ENCODE results near the gene FARP1. TPM values are rescaled to one million over a fixed set of nuclear protein-coding genes. Genes with fewer than 3 reads are reported as not detected.

The FARP1 gene
- total and polyA plus RNA-seq, 2 of the 8 experiments (the other 6 are each of a cell fraction or from before 2014, with no cell fraction given), result 24.7 to 104 TPM

- H4K5ac ChIP-seq (ENCODE audit: insufficient read length, low read depth, low read length), result no peak overlapping the region
- no peak overlapping the region for H2BK20ac ChIP-seq (ENCODE audit: low read length)
- H3K27me3 ChIP-seq (replicated peaks in 1 of 4; ENCODE audit: control insufficient read depth in 3 of 4, extremely low read depth in 1 of 4, insufficient read depth in 3 of 4, low read length in 3 of 4), result no peaks in the 10 kb centered on the region
- no peak overlapping the region for H3K9ac ChIP-seq (replicated peaks in 1 of 4; ENCODE audit: extremely low read depth in 1 of 4, low read depth in 3 of 4, low read length in 3 of 4)
- ChIA-PET CTCF (ENCODE audit: partially characterized antibody) (interaction anchor here (0.5 to 5.0 kb wide), 15 partner anchors 9 to 1296 kb away, joined by 3 to 28 read pairs (median 3); no protein-coding TSS in a partner anchor), POLR2A (ENCODE audit: partially characterized antibody) (interaction anchor here (1.0 kb wide), 2 partner anchors 99 to 365 kb away, joined by 3 read pairs; no protein-coding TSS in a partner anchor)
- H3K56ac ChIP-seq (replicated peaks; ENCODE audit: insufficient read length, low read depth, low read length), result no peak overlapping the region
- FAIRE-seq (no peak), DNase-seq (ENCODE audit: low read depth in 1 of 2, low spot score in 2 of 2) (no peak)
- H3K4me1 ChIP-seq (replicated peaks in 1 of 4; ENCODE audit: control insufficient read depth in 3 of 4, insufficient read depth in 4 of 4, low read length in 3 of 4), result peaks cover 15 to 50% (median 30%) of the 10 kb centered on the region in 4 experiments
- peak overlapping the region; percentile 16 for H4K91ac ChIP-seq (replicated peaks; ENCODE audit: insufficient read length, low read length)
- H3K23me2 ChIP-seq (ENCODE audit: low read depth, low read length), result no peaks in the 10 kb centered on the region
- H3K4ac ChIP-seq (replicated peaks; ENCODE audit: insufficient read length, low read depth, low read length), result peak overlapping the region; percentile 27
- H2BK120ac ChIP-seq (replicated peaks; ENCODE audit: low read depth, low read length), result no peak overlapping the region
- H3K14ac ChIP-seq (ENCODE audit: insufficient read length), result no peak overlapping the region
- peaks cover 12 to 78% of the 10 kb centered on the region in 2 experiments for H3K79me2 ChIP-seq (ENCODE audit: control insufficient read depth in 1 of 2, insufficient read depth in 2 of 2, low read length in 2 of 2)
- peak; percentile 8 to 26; a peak in 1 of 4 replicates for TF ChIP-seq RAD21 (IDR thresholded peaks at IDR 0.05 in 1 of 2, conservative IDR thresholded peaks at IDR 0.05 in 1 of 2; ENCODE audit: low read depth in 2 of 2, low read length in 2 of 2)
- TF ChIP-seq YY1 (IDR thresholded peaks at IDR 0.05; ENCODE audit: low read depth, low read length), result no peak
- no peak for TF ChIP-seq GTF2F1 (IDR thresholded peaks at IDR 0.05; ENCODE audit: borderline replicate concordance, low read depth, low read length)
- H3K27ac ChIP-seq (ENCODE audit: low read depth, low read length), result no peak overlapping the region
- H3K23ac ChIP-seq (ENCODE audit: insufficient read length), result no peak overlapping the region
- H2BK12ac ChIP-seq (ENCODE audit: low read depth, low read length), result peak overlapping the region; percentile 89
- H3K9me3 ChIP-seq (ENCODE audit: insufficient read depth in 2 of 2, low read depth in 1 of 2, low read length in 1 of 2), result no peaks in the 10 kb centered on the region
- H3K18ac ChIP-seq (ENCODE audit: extremely low read depth, low read length), result peak overlapping the region; percentile 3
- no peak overlapping the region for H2BK15ac ChIP-seq (ENCODE audit: low read length)
- H3K79me1 ChIP-seq (ENCODE audit: low read depth, low read length), result peaks cover 13% of the 10 kb centered on the region
- peaks cover 2 to 12% (median 3%) of the 10 kb centered on the region in 4 experiments; a peak in 5 of 8 replicates for H3K36me3 ChIP-seq (ENCODE audit: control insufficient read depth in 2 of 4, insufficient read depth in 4 of 4, low read length in 3 of 4)
- peak overlapping the region; percentile 85; the same call in 1 of the 2 replicates for H2AK5ac ChIP-seq (ENCODE audit: low read depth, low read length)
- no peak overlapping the region for H3K4me3 ChIP-seq (ENCODE audit: extremely low read depth in 1 of 4, insufficient read depth in 2 of 4, low read depth in 3 of 4, low read length in 4 of 4)
- H2AFZ ChIP-seq (ENCODE audit: low read length), result no peak overlapping the region
- no peak overlapping the region for H2BK5ac ChIP-seq (ENCODE audit: low read depth, low read length)
- peak overlapping the region; percentile 84 for H4K8ac ChIP-seq (ENCODE audit: extremely low read depth, insufficient read depth, low read length)
- WGBS, 2 experiments (ENCODE audit: extremely low coverage in 1 of 2, insufficient coverage in 1 of 2, insufficient read length in 1 of 2, insufficient replicate concordance in 2 of 2, low coverage in 1 of 2, low lambda C conversion rate in 2 of 2, missing lambda C conversion rate in 1 of 2), result 79% methylated on average over 16 of the region's 16 CpGs; no CpG with 5 or more reads in 1 of the 2 experiments
- H4K20me1 ChIP-seq (replicated peaks in 1 of 2; ENCODE audit: control insufficient read depth in 1 of 2, insufficient read depth in 2 of 2, low read length in 2 of 2), result peaks cover 26 to 37% of the 10 kb centered on the region in 2 experiments
- H3K4me2 ChIP-seq (ENCODE audit: insufficient read depth in 1 of 2, low read depth in 2 of 2, low read length in 2 of 2), result peak overlapping the region in 1 of 2 experiments; percentile 28; a peak in 1 of 4 replicates
Observed at GRCh38 chr13:98478189-98479129, 335.6 kb downstream of the FARP1 start.

Measured in H1 (cell line).